Measurements from ENCODE around the gene GPATCH8.

GPATCH8 gene

GRCh38 chr17:44496815-44497214 is 6.4 kb downstream of the GPATCH8 start:
- H3K9ac ChIP-seq (ENCODE audit: insufficient read length, low read depth) = no peak overlapping the region
- H3K36me3 ChIP-seq (ENCODE audit: insufficient read depth, insufficient read length, low read length) = peaks cover 15% of the 10 kb centered on the region
- no peak for TF ChIP-seq ZNF274 (IDR thresholded peaks at IDR 0.05; ENCODE audit: low read depth, low read length)
- TF ChIP-seq SUZ12 (IDR thresholded peaks at IDR 0.05; ENCODE audit: extremely low read depth, insufficient read depth, insufficient read length) = no peak
- no peak for TF ChIP-seq YY1 (IDR thresholded peaks at IDR 0.05; ENCODE audit: insufficient read depth, insufficient read length)
- H3K9me3 ChIP-seq (ENCODE audit: insufficient read depth, low read length) = no peaks in the 10 kb centered on the region
- H3K4me1 ChIP-seq (ENCODE audit: insufficient read depth, insufficient read length) = no peaks in the 10 kb centered on the region
- H3K4me3 ChIP-seq (ENCODE audit: insufficient read length, low read depth) = no peak overlapping the region
- DNase-seq (ENCODE audit: low read depth, low spot score) = no peak
- H3K27me3 ChIP-seq (ENCODE audit: insufficient read depth, insufficient read length) = no peaks in the 10 kb centered on the region

- no peaks in the 10 kb centered on the region for H3K4me1 ChIP-seq (ENCODE audit: insufficient read depth, insufficient read length)
- peaks cover 23% of the 10 kb centered on the region for H3K36me3 ChIP-seq (ENCODE audit: insufficient read depth, insufficient read length, low read length)
Measured at GRCh38 chr17:44493339-44493738, 9.9 kb downstream of the GPATCH8 start.

GRCh38 chr17:44492706-44493272 is 10.4 kb downstream of the GPATCH8 start:
- no peaks in the 10 kb centered on the region for H3K9me3 ChIP-seq (ENCODE audit: insufficient read depth, low read length)
- no peak for TF ChIP-seq YY1 (IDR thresholded peaks at IDR 0.05; ENCODE audit: insufficient read depth, insufficient read length)
- DNase-seq (ENCODE audit: low read depth, low spot score) = no peak
- no peak overlapping the region for H3K9ac ChIP-seq (ENCODE audit: insufficient read length, low read depth)
- H3K4me3 ChIP-seq (ENCODE audit: insufficient read length, low read depth) = no peak overlapping the region
- H3K36me3 ChIP-seq (ENCODE audit: insufficient read depth, insufficient read length, low read length) = peaks cover 20% of the 10 kb centered on the region
- H3K27me3 ChIP-seq (ENCODE audit: insufficient read depth, insufficient read length) = no peaks in the 10 kb centered on the region
- no peaks in the 10 kb centered on the region for H3K4me1 ChIP-seq (ENCODE audit: insufficient read depth, insufficient read length)

More at GRCh38 chr17:44493339-44493738, 9.9 kb downstream of the GPATCH8 start:
- TF ChIP-seq ZNF274 (IDR thresholded peaks at IDR 0.05; ENCODE audit: low read depth, low read length) (no peak), YY1 (IDR thresholded peaks at IDR 0.05; ENCODE audit: insufficient read depth, insufficient read length) (no peak), SUZ12 (IDR thresholded peaks at IDR 0.05; ENCODE audit: extremely low read depth, insufficient read depth, insufficient read length) (no peak)
- Histone ChIP-seq H3K27me3 (ENCODE audit: insufficient read depth, insufficient read length) (no peaks in the 10 kb centered on the region), H3K9me3 (ENCODE audit: insufficient read depth, low read length) (no peaks in the 10 kb centered on the region), H3K4me3 (ENCODE audit: insufficient read length, low read depth) (no peak overlapping the region), H3K9ac (ENCODE audit: insufficient read length, low read depth) (no peak overlapping the region)
- DNase-seq (ENCODE audit: low read depth, low spot score) = no peak

DNA sequence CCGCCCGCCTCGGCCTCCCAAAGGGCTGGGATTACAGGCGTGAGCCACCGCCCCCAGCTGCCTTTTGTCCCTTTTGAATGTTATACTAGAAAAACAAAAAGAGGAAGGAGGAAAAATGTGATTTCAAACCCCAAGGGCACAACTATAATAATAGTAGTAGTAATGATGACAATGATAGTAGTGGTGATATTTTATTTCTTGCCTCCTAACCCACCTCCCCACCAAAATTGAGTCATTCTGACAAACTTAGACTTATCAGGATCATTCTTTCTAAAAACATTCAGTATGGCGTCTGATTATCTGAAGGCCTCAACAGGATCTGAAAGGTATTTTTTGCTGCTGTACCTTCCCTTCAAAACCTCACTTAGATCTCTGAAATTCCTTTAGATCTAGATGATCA is 13.6 kb downstream of the GPATCH8 start:
- no peaks in the 10 kb centered on the region for H3K27me3 ChIP-seq (ENCODE audit: insufficient read depth, insufficient read length)
- no peaks in the 10 kb centered on the region for H3K4me1 ChIP-seq (ENCODE audit: insufficient read depth, insufficient read length)
- peaks cover 19% of the 10 kb centered on the region for H3K36me3 ChIP-seq (ENCODE audit: insufficient read depth, insufficient read length, low read length)
- no peak for TF ChIP-seq ZNF274 (IDR thresholded peaks at IDR 0.05; ENCODE audit: low read depth, low read length)
- no peak for TF ChIP-seq SUZ12 (IDR thresholded peaks at IDR 0.05; ENCODE audit: extremely low read depth, insufficient read depth, insufficient read length)
- no peak for TF ChIP-seq YY1 (IDR thresholded peaks at IDR 0.05; ENCODE audit: insufficient read depth, insufficient read length)
- DNase-seq (ENCODE audit: low read depth, low spot score) = no peak
- no peak overlapping the region for H3K9ac ChIP-seq (ENCODE audit: insufficient read length, low read depth)
- H3K9me3 ChIP-seq (ENCODE audit: insufficient read depth, low read length) = no peaks in the 10 kb centered on the region
- no peak overlapping the region for H3K4me3 ChIP-seq (ENCODE audit: insufficient read length, low read depth)

- H3K27me3 ChIP-seq (ENCODE audit: insufficient read depth, insufficient read length) = no peaks in the 10 kb centered on the region
- H3K9me3 ChIP-seq (ENCODE audit: insufficient read depth, low read length) = no peaks in the 10 kb centered on the region
- H3K36me3 ChIP-seq (ENCODE audit: insufficient read depth, insufficient read length, low read length) = peaks cover 19% of the 10 kb centered on the region
- DNase-seq (ENCODE audit: low read depth, low spot score) = no peak
- no peak overlapping the region for H3K4me3 ChIP-seq (ENCODE audit: insufficient read length, low read depth)
- H3K9ac ChIP-seq (ENCODE audit: insufficient read length, low read depth) = no peak overlapping the region
- no peaks in the 10 kb centered on the region for H3K4me1 ChIP-seq (ENCODE audit: insufficient read depth, insufficient read length)
- TF ChIP-seq SUZ12 (IDR thresholded peaks at IDR 0.05; ENCODE audit: extremely low read depth, insufficient read depth, insufficient read length) = no peak
- TF ChIP-seq ZNF274 (IDR thresholded peaks at IDR 0.05; ENCODE audit: low read depth, low read length) = no peak
Measured at GRCh38 chr17:44487170-44487569, 16.0 kb downstream of the GPATCH8 start.

DNA sequence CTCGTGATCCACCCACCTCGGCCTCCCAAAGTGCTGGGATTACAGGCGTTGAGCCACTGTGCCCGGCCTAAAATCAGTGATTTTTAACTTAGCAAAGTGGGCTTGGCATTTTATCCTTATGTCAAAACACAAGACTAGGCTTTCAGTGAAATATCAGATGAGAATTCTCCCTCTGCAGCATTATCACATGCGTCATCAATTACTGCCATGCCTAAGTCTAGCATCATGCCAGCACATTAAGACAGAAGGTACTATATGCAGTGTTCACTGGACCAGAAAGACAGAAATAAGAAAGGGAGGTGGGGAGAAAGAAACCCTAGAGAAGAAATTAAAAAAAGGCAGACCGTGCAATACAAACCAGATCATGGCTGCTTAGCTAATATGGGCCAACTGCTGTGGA is 29.8 kb downstream of the GPATCH8 start:
- Histone ChIP-seq H3K4me3 (ENCODE audit: insufficient read length, low read depth) (no peak overlapping the region), H3K9me3 (ENCODE audit: insufficient read depth, low read length) (no peaks in the 10 kb centered on the region), H3K36me3 (ENCODE audit: insufficient read depth, insufficient read length, low read length) (peaks cover 17% of the 10 kb centered on the region), H3K4me1 (ENCODE audit: insufficient read depth, insufficient read length) (no peaks in the 10 kb centered on the region), H3K27me3 (ENCODE audit: insufficient read depth, insufficient read length) (no peaks in the 10 kb centered on the region), H3K9ac (ENCODE audit: insufficient read length, low read depth) (no peak overlapping the region)
- TF ChIP-seq YY1 (IDR thresholded peaks at IDR 0.05; ENCODE audit: insufficient read depth, insufficient read length) (no peak), SUZ12 (IDR thresholded peaks at IDR 0.05; ENCODE audit: extremely low read depth, insufficient read depth, insufficient read length) (no peak), ZNF274 (IDR thresholded peaks at IDR 0.05; ENCODE audit: low read depth, low read length) (no peak)
- no peak for DNase-seq (ENCODE audit: low read depth, low spot score)

GRCh38 chr17:44469676-44470075 is 33.5 kb downstream of the GPATCH8 start:
- Histone ChIP-seq H3K4me1 (ENCODE audit: insufficient read depth, insufficient read length) (no peaks in the 10 kb centered on the region), H3K4me3 (ENCODE audit: insufficient read length, low read depth) (no peak overlapping the region), H3K27me3 (ENCODE audit: insufficient read depth, insufficient read length) (no peaks in the 10 kb centered on the region), H3K36me3 (ENCODE audit: insufficient read depth, insufficient read length, low read length) (peaks cover 19% of the 10 kb centered on the region), H3K9ac (ENCODE audit: insufficient read length, low read depth) (no peak overlapping the region), H3K9me3 (ENCODE audit: insufficient read depth, low read length) (no peaks in the 10 kb centered on the region)
- DNase-seq (ENCODE audit: low read depth, low spot score) = no peak
- no peak for TF ChIP-seq SUZ12 (IDR thresholded peaks at IDR 0.05; ENCODE audit: extremely low read depth, insufficient read depth, insufficient read length)
- TF ChIP-seq YY1 (IDR thresholded peaks at IDR 0.05; ENCODE audit: insufficient read depth, insufficient read length) = no peak
- TF ChIP-seq ZNF274 (IDR thresholded peaks at IDR 0.05; ENCODE audit: low read depth, low read length) = no peak

Measured in NT2/D1 (cell line).